HG03342 (cell line): Measurements from ENCODE around the gene PKD2L2.
"Not testable (repeated sequence)": the region's sequence is repeated elsewhere in the genome, so short reads cannot be mapped to it uniquely, and the experiment has no call there.

ENCODE experiments used
- ATAC-seq: cut with Tn5 transposase; IDR thresholded peaks from one replicate; pipeline ENCODE4 v1.9.1; 2021; ENCODE audit warnings: mild to moderate bottlenecking, moderate library complexity; ENCODE audit not compliant: unreplicated experiment

PKD2L2 gene

GRCh38 chr5:137887831-137888230, 1.4 kb upstream of the PKD2L2 start:
- no peak for ATAC-seq

GRCh38 chr5:137888466-137888862, 793 bp upstream of the PKD2L2 start:
- no peak for ATAC-seq

- no peak for ATAC-seq
Measured at GRCh38 chr5:137890845-137891244, 1.6 kb downstream of the PKD2L2 start.

- no peak for ATAC-seq
Measured at GRCh38 chr5:137891849-137892248, 2.6 kb downstream of the PKD2L2 start.

- ATAC-seq, result no peak
Measured at GRCh38 chr5:137894586-137894985, 5.3 kb downstream of the PKD2L2 start.

- no peak for ATAC-seq
Measured at GRCh38 chr5:137896560-137896959, 7.3 kb downstream of the PKD2L2 start.

DNA sequence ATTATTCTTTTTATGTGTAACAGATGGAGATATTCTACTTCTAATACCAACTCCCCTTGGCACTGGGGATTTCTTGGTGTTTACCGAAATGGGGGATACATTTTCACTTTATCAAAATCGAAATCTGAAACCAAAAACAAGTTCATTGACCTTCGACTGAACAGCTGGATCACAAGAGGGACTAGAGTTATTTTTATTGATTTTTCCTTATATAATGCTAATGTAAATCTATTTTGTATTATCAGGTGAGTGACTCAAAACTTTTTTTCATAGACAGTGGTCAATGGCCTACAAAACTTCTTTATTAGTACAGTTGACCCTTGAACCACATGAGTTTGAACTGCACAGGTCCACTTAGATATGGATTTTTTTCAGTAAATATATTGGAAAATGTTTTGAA, 10.2 kb downstream of the PKD2L2 start:
- ATAC-seq, result no peak

DNA sequence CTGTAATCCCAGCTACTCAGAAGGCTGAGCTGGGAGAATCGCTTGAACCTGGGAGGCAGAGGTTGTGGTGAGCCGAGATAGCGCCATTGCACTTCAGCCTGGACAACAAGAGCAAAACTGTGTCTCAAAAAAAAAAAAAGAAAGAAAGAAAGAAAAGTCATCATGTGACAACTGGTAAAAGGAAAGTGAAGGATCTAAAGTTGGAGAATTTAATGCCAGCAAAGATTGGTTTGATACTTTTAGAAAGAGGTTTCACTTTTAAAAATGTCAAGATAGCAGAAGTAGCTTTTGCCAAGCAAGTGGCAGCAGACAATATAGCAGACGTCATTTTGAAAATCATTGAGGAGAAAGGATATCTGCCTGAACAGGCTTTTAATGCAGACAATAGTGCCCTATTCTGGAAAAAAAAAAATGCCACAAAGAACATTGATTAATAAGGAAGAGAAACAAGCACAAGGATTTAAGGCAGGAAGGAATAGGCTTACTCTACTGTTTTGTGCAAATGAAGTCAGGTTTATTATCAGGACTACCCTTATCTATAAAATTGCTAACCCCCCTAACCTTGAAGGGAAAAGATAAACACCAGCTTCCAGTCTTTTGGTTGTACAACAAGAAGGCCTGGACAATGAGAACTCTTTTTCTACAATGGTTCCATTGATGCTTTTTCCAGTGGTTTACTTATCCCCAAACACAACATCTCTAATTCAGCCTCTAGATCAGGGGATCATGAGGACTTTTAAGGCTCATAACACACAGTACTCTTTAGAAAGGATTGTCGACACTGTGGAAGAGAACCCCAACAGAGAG, 12.0 kb downstream of the PKD2L2 start:
- no peak for ATAC-seq

DNA sequence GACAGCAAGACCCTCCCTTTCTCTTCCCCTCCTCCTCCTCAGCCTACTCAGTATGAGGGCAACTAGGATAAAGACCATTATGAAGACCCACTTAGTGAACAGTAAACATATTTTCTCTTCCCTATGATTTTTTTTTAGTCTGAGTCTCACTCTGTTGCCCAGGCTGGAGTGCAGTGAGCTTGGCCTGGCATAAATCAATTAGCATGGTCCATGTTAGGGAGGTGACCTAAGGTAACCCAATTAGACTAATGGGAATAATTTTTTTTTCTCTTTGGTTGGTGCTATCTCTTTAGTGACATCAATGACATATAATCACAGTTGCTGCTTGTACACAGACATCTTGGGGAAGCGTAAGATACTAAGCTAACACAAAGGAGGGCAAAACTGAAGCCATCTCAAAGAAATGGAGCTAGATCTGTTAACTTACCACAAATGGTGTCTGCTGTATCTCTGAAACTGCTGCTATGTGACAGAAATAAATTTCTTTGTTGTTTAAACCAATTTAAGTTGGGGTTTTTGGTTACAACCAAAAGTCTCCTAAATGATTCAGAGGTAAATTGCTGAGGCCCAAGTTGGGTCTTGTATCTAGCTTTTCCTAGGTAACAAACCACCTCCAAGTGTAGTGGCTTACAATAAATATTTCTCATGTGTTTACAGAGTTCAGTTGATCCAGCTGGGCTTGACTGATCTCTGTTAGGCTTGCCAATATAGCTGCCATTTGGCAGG, 13.3 kb downstream of the PKD2L2 start:
- no peak for ATAC-seq

- ATAC-seq, result no peak
Measured at GRCh38 chr5:137914758-137915157, 25.5 kb downstream of the PKD2L2 start.

DNA sequence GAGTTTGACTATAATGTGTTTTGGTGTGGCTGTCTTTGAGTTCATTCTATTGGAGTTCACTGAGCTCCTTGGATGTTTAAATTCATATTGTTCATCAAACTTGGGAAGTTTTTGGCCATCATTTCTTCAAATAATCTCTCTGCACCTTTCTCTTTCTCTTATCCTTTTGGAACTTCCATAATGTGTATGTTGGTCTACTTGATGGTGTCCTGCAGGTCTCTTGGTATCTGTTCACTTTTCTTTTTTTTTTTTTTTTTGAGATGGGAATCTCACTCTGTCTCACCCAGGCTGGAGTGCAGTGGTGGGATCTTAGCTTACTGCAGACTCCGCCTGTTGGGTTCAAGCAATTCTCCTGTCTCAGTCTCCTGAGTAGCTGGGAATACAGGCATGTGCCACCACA, 27.7 kb downstream of the PKD2L2 start:
- ATAC-seq, result no peak

DNA sequence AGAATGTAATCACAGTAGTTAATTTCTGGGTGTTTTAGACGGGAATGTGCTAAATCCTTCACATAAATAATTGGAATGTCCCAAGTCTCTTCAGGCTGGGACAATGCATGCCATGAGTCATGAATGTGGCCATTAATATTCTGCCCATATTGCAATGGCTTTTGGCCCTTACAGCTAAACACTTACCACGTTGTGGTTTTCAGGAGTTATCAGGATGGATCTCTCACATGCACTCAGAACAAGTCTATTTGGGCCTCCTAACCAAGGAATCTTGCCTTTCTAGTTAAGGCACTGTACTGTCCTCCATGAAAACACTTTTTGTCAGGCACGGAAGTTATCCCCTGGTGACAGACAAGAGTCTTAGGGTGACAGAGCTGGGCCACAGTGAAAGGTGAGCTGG, 32.7 kb downstream of the PKD2L2 start:
- ATAC-seq, result no peak

GRCh38 chr5:137923856-137924255, 34.6 kb downstream of the PKD2L2 start:
- ATAC-seq, result no peak

DNA sequence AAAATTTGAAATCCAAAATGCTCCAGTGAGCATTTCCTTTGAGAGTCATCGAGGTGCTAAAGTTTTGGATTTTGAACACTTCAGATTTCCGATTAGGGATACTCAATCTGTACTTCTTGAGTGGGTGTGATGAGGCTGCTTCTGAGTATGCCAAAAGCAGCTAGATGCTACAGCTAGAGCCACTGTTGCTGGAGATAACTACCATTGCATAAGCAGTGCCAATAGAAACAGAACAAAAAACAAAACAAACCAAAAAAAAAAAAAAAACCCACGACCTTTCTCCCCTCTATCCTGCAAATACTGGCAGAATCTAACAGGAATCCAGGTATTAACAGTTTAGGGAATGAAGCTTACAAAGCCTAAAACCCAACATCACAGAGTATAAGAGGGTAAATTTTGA, 43.5 kb downstream of the PKD2L2 start:
- no peak for ATAC-seq

DNA sequence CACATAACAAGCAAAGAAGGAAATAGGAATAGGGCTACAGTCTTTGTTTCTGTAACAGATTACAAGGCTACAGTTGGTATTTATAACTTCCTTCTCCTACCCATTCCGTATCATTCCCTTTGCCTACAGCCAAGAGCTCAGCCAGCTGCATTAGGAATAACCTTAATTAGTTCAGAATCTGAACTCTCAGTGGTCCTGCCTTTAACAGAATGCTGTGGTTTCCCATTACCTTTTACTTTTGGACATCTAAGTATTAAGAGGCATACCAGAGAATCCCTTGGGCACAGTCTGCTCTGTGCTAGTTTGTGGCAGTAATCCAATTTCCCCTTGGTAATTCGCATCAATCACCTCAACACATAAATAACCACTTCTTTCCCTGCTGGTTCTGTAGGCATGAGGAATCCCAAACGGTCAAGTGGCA, 44.2 kb downstream of the PKD2L2 start:
- ATAC-seq, result no peak

GRCh38 chr5:137935190-137935589, 45.9 kb downstream of the PKD2L2 start:
- no peak for ATAC-seq

DNA sequence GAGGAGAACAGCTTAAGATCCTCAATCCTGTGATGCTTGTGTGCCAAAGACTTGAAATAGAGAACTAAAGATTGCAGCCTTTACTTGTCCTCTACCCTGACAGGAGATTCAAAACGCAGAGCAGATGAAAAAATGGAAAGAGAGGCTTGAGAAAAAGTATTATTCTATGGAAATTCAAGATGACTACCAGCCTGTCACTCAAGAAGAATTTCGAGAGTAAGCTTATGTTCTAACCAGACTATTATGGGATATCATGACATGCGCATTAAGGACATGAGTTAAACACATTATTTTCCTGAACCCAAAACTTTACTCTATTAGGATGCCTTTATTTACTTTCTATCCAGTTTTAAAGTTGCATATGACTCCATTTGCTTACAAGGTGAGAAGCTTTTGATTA, 46.4 kb downstream of the PKD2L2 start:
- ATAC-seq, result no peak

DNA sequence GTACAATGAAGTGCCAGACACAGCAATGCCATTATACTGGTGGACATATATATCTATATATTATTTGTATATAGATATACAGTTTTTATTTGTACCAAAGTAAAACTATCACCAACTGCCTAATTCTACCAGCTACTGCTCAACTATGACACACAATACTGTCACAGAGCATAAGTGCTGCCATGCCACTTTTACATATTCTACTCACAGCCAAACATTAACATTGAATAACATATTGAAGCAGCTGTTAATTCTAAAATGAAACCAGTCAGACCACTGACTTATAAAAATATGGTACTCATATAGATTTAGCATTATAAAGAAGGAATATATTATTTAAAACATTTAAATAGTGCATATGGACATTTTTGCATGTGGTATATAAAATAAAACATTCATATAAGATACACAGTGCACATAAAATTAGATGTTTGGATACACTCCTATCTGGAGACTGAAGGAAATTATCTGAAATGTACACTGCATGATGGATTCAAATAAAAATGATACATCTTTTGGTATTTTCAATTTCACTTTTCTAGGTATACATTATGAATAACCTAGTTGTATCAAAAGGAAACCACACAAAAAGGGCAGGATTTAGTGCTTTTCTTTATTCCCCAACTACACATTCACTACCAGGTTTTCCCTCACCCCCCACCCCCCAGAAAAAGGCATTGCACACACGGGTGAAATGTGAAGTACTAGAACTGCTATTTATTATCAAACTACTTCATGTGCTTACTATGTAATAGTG, 48.9 kb downstream of the PKD2L2 start:
- no peak for ATAC-seq

DNA sequence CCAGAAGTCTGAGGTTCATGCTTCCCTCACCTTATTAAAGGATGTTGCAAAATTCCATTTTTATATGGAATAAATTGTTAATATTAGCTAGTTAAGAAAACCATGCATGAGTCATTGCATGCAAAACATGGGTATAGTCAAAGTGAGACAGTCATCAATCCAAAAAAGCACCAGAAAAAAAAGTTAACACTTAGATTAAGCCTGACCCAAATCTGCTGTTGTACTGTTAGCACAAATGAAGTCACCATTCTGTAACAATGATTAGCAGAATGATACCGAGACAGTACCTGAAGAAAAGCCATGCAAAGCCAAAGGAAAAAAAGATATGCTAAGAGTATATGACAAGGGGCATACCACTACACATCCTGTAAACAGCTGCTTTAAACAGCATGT, 49.5 kb downstream of the PKD2L2 start:
- no peak for ATAC-seq

DNA sequence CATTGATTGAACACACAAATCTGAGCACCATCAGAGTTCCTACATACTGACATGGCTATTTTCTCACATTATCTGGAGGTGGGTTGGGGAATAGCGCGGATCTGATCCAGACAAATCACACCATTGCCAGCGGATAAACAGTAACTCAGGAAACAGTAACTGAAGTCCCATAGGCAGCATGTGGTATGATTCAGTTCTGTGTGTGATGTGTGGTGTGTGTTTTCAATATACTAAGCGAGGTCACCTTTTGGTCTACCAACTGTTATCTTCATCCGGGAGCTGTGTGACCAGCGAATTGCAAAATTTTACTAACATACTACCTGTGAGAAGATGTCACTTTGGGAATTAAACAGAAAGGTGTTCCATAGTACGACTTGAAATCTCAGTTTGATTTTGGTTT, 50.1 kb downstream of the PKD2L2 start:
- ATAC-seq, result no peak

GRCh38 chr5:137944280-137944679, 55.0 kb downstream of the PKD2L2 start:
- not testable (repeated sequence) for ATAC-seq

DNA sequence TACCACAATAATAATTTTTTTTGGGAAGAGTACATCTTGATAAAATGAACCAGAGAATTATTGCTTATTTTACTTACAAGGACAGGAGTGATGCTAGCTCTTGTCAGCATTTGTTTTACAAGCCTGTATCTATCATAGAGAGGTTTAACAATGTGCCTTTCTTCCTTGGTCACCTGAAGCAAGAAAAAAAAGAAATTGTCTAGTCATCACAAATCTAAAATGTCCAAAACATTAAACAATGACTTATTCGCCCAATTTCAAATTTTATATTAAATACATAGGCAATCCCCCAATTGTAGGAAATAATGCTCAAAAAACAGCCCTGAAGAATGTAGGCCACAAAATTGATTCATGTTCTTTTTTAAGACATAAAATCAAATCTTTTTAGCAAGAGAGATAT, 56.6 kb downstream of the PKD2L2 start:
- ATAC-seq, result no peak
